Neural progenitor cell (in vitro differentiated cells): Measurements from ENCODE around the gene CHST3. TPM values are rescaled to one million over a fixed set of nuclear protein-coding genes. Genes with fewer than 3 reads are reported as not detected.
"Not testable (repeated sequence)": the region's sequence is repeated elsewhere in the genome, so short reads cannot be mapped to it uniquely, and the experiment has no call there.

ENCODE experiments used
- DNase-seq: peaks from one replicate; pipeline ENCODE4 v3.0.0-alpha.2; 2016; ENCODE audit warnings: low spot score
- H2AFZ ChIP-seq: fragments of 200-600 bp; sonication (generic); replicated peaks from 2 replicates; pipeline ENCODE4 v1.6.1; 2016; ENCODE audit warnings: antibody characterized with exemption
- H3F3A ChIP-seq: fragments of 200-600 bp; sonication (generic); 2 replicates; pipeline ENCODE4 v1.6.1; 2016; ENCODE audit warnings: antibody characterized with exemption, low read depth
- H3K27ac ChIP-seq: fragments of 200-600 bp; sonication (generic); 2 replicates; pipeline ENCODE4 v1.5.1; 2016; ENCODE audit warnings: mild to moderate bottlenecking
- H3K27me3 ChIP-seq: fragments of 200-600 bp; sonication (generic); 2 replicates; pipeline ENCODE4 v1.6.1; 2016; ENCODE audit warnings: mild to moderate bottlenecking, moderate library complexity
- H3K36me3 ChIP-seq: fragments of 200-600 bp; sonication (generic); 2 replicates; pipeline ENCODE4 v1.5.1; 2016
- H3K4me1 ChIP-seq: fragments of 200-600 bp; sonication (generic); 2 replicates; pipeline ENCODE4 v1.6.1; 2016; ENCODE audit warnings: mixed run types
- H3K4me2 ChIP-seq: fragments of 200-600 bp; sonication (generic); 2 replicates; pipeline ENCODE4 v1.6.1; 2016
- H3K4me3 ChIP-seq: fragments of 200-600 bp; sonication (generic); 2 replicates; pipeline ENCODE4 v1.5.1; 2016
- H3K79me2 ChIP-seq: fragments of 200-600 bp; sonication (generic); 2 replicates; pipeline ENCODE4 v1.6.1; 2016; ENCODE audit warnings: low read depth
- H3K9ac ChIP-seq: fragments of 200-600 bp; sonication (generic); 2 replicates; pipeline ENCODE4 v1.6.1; 2016
- H3K9me3 ChIP-seq: fragments of 200-600 bp; sonication (generic); 2 replicates; pipeline ENCODE4 v1.5.1; 2016; ENCODE audit warnings: low read depth
- H4K20me1 ChIP-seq: fragments of 200-600 bp; sonication (generic); 2 replicates; pipeline ENCODE4 v1.6.1; 2016; ENCODE audit warnings: low read depth
- H3K27ac Mint-ChIP-seq: 3 replicates; pipeline ENCODE4 v1.8.0; 2021; ENCODE audit warnings: mixed read lengths
- H3K27me3 Mint-ChIP-seq: 2 replicates; pipeline ENCODE4 v1.8.0; 2022; ENCODE audit warnings: low read depth, mild to moderate bottlenecking, inconsistent platforms, moderate library complexity, mixed read lengths; ENCODE audit not compliant: insufficient read depth
- H3K36me3 Mint-ChIP-seq: 3 replicates; pipeline ENCODE4 v1.8.0; 2021; ENCODE audit warnings: mixed read lengths
- H3K4me1 Mint-ChIP-seq: 3 replicates; pipeline ENCODE4 v1.8.0; 2021; ENCODE audit warnings: mixed read lengths
- H3K4me3 Mint-ChIP-seq: 3 replicates; pipeline ENCODE4 v1.8.0; 2021; ENCODE audit warnings: mild to moderate bottlenecking, moderate library complexity, mixed read lengths
- H3K9me3 Mint-ChIP-seq: 3 replicates; pipeline ENCODE4 v1.8.0; 2020; ENCODE audit warnings: mixed read lengths
- CTCF ChIP-seq: fragments of 200-600 bp; sonication (generic); IDR thresholded peaks from 2 replicates; pipeline ENCODE4 v1.5.1; 2017; ENCODE audit warnings: antibody characterized with exemption, mild to moderate bottlenecking
- EZH2 ChIP-seq: fragments of 200-600 bp; sonication (generic); IDR thresholded peaks from 2 replicates; pipeline ENCODE4 v1.6.1; 2017; ENCODE audit warnings: antibody characterized with exemption, mild to moderate bottlenecking, moderate library complexity
- EZH2phosphoT487 ChIP-seq: fragments of 200-600 bp; sonication (generic); IDR thresholded peaks from 2 replicates; pipeline ENCODE4 v1.6.1; 2017; ENCODE audit warnings: antibody characterized with exemption
- total RNA-seq: library from RNA; depleted of rRNA; stranded (reverse); fragments of >200 nt; gene quantifications from 2 replicates; pipeline ENCODE4 v1.2.3, GENCODE V29; 2015; ENCODE audit warnings: low replicate concordance

CHST3 gene
- total RNA-seq, 1 donor from 2014 or later = 9.1 TPM

- Mint-ChIP-seq H3K9me3 (peaks cover 10% of the 10 kb centered on the region), H3K27me3 (no peaks in the 10 kb centered on the region), H3K4me3 (no peak overlapping the region), H3K27ac (peak overlapping the region; percentile 57), H3K4me1 (peaks cover 55% of the 10 kb centered on the region), H3K36me3 (peaks cover 10% of the 10 kb centered on the region)
- TF ChIP-seq EZH2 (no peak), EZH2phosphoT487 (no peak), CTCF (no peak)
- H3K27me3 ChIP-seq = no peaks in the 10 kb centered on the region
- H3K4me2 ChIP-seq = no peak overlapping the region
- H3K27ac ChIP-seq = no peak overlapping the region
- H3K4me3 ChIP-seq = no peak overlapping the region
- peaks cover 5% of the 10 kb centered on the region for H4K20me1 ChIP-seq
- H3K79me2 ChIP-seq = no peaks in the 10 kb centered on the region
- H3F3A ChIP-seq = peaks cover 16% of the 10 kb centered on the region
- H3K9me3 ChIP-seq = no peaks in the 10 kb centered on the region
- H3K9ac ChIP-seq = no peak overlapping the region
- no peak for DNase-seq
- peaks cover 22% of the 10 kb centered on the region for H3K4me1 ChIP-seq
- no peak overlapping the region for H2AFZ ChIP-seq
- no peaks in the 10 kb centered on the region for H3K36me3 ChIP-seq
Observed at GRCh38 chr10:71984809-71985388, 20.7 kb downstream of the CHST3 start.

GRCh38 chr10:71985542-71986250, 21.5 kb downstream of the CHST3 start:
- Histone ChIP-seq H3K27ac (peak overlapping the region; percentile 44), H3K79me2 (no peaks in the 10 kb centered on the region), H3K9me3 (no peaks in the 10 kb centered on the region), H3K9ac (no peak overlapping the region), H3K4me2 (no peak overlapping the region), H3K36me3 (no peaks in the 10 kb centered on the region), H4K20me1 (peaks cover under 1% of the 10 kb centered on the region), H2AFZ (no peak overlapping the region), H3K4me1 (peaks cover 15% of the 10 kb centered on the region), H3F3A (peaks cover 11% of the 10 kb centered on the region), H3K27me3 (no peaks in the 10 kb centered on the region), H3K4me3 (no peak overlapping the region)
- Mint-ChIP-seq H3K9me3 (peaks cover 10% of the 10 kb centered on the region), H3K27me3 (no peaks in the 10 kb centered on the region), H3K4me1 (peaks cover 49% of the 10 kb centered on the region), H3K36me3 (peaks cover 10% of the 10 kb centered on the region), H3K4me3 (no peak overlapping the region), H3K27ac (peak overlapping the region; percentile 82)
- no peak for DNase-seq
- TF ChIP-seq EZH2 (no peak), EZH2phosphoT487 (no peak)

GRCh38 chr10:71988895-71989294, 24.7 kb downstream of the CHST3 start:
- not testable (repeated sequence) for H3K9me3 Mint-ChIP-seq, H3K9ac ChIP-seq, H3K27ac ChIP-seq, H2AFZ ChIP-seq, H3K9me3 ChIP-seq, H3K4me1 ChIP-seq, H3K4me3 ChIP-seq, H3K27ac Mint-ChIP-seq, H3K36me3 ChIP-seq, H3K4me3 Mint-ChIP-seq, H4K20me1 ChIP-seq, H3K4me2 ChIP-seq, DNase-seq, H3K79me2 ChIP-seq, H3K27me3 ChIP-seq, H3F3A ChIP-seq, H3K27me3 Mint-ChIP-seq
- Mint-ChIP-seq H3K36me3 (peaks cover 12% of the 10 kb centered on the region), H3K4me1 (peaks cover 28% of the 10 kb centered on the region)

GRCh38 chr10:71989661-71990454, 25.7 kb downstream of the CHST3 start:
- Mint-ChIP-seq H3K27me3 (no peaks in the 10 kb centered on the region), H3K4me3 (no peak overlapping the region), H3K27ac (no peak overlapping the region), H3K4me1 (peaks cover 21% of the 10 kb centered on the region), H3K9me3 (peaks cover 10% of the 10 kb centered on the region), H3K36me3 (peaks cover 12% of the 10 kb centered on the region)
- H3K9me3 ChIP-seq = no peaks in the 10 kb centered on the region
- H4K20me1 ChIP-seq = no peaks in the 10 kb centered on the region
- H3K4me2 ChIP-seq = no peak overlapping the region
- no peak overlapping the region for H3K9ac ChIP-seq
- no peak for TF ChIP-seq CTCF
- no peak for TF ChIP-seq EZH2
- no peak for TF ChIP-seq EZH2phosphoT487
- no peaks in the 10 kb centered on the region for H3K36me3 ChIP-seq
- H3K4me3 ChIP-seq = no peak overlapping the region
- no peaks in the 10 kb centered on the region for H3K79me2 ChIP-seq
- H3F3A ChIP-seq = no peaks in the 10 kb centered on the region
- peaks cover 7% of the 10 kb centered on the region for H3K4me1 ChIP-seq
- H2AFZ ChIP-seq = no peak overlapping the region
- H3K27me3 ChIP-seq = no peaks in the 10 kb centered on the region
- DNase-seq = no peak
- H3K27ac ChIP-seq = no peak overlapping the region
